ENCODE data around the gene ARMH2. TPM values are rescaled to one million over a fixed set of nuclear protein-coding genes. Genes with fewer than 3 reads are reported as not detected.

Gene ARMH2
- total and polyA plus RNA-seq, 7 experiments from 2014 or later: 0.70 to 9.4 (median 3.8) TPM; not detected in 1

DNA sequence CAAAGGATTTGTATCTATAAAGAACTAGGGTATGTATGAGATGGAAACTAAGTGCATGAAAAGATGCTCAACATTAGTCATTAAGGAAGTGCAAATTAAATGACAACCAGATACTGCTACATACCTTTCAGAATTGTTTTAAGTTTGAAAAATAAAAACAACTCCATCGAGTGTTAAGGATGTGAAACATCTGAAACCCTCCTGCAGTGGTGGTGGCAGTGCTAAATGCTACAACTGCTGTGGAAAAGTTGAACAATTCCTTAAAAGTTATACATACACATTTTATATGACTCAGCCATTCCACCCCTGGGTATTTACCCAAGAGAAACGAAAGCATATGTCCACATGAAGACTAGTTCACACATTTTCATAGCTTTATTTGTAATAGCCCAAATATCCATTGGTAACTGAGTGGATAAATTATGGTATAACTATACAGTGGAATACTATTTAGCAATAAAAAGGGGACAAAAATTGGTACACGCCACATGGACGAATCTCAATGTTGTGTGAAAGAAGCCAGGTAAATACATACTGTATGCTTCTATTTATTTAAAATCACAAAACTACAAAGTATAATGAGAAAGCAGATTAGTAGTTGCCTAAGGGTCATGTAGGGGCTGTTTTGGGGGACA, 10.6 kb downstream of the ARMH2 start:
- Histone ChIP-seq H3K27me3 (ENCODE audit: control insufficient read depth in 2 of 2, insufficient read depth in 2 of 2, low read length in 2 of 2) (no peaks in the 10 kb centered on the region), H3K4me3 (ENCODE audit: low read length) (no peak overlapping the region), H3K4me1 (ENCODE audit: control insufficient read depth in 2 of 2, insufficient read depth in 2 of 2, low read length in 2 of 2) (no peaks in the 10 kb centered on the region), H3K9me3 (ENCODE audit: control insufficient read depth in 2 of 3, low read length in 3 of 3) (no peaks in the 10 kb centered on the region), H3K36me3 (ENCODE audit: control insufficient read depth in 2 of 3, insufficient read depth in 3 of 3, low read length in 3 of 3) (no peaks in the 10 kb centered on the region), H3K27ac (ENCODE audit: low read depth, low read length) (no peak overlapping the region)
- H3K36me3 Mint-ChIP-seq: peaks cover 0 to 34% (median 22%) of the 10 kb centered on the region in 5 donors
- intact Hi-C loops (cut with micrococcal nuclease): no loop called here
- ChIA-PET CTCF (interaction anchor here (1.2 kb wide), 1 partner anchor 8 kb away, joined by 4 read pairs; no protein-coding TSS in a partner anchor), POLR2A (interaction anchor here (0.6 kb wide), 1 partner anchor 12 kb away, joined by 3 read pairs; no protein-coding TSS in a partner anchor)
- no peak overlapping the region for H3K4me3 Mint-ChIP-seq
- ATAC-seq: no peak
- no peak overlapping the region for H3K27ac Mint-ChIP-seq
- H3K4me1 Mint-ChIP-seq: peaks cover 0 to 10% (median 0%) of the 10 kb centered on the region in 7 donors
- no peaks in the 10 kb centered on the region for H3K27me3 Mint-ChIP-seq
- DNase-seq: no peak
- peaks cover 0 to 2% (median 0%) of the 10 kb centered on the region in 11 donors for H3K9me3 Mint-ChIP-seq

DNA sequence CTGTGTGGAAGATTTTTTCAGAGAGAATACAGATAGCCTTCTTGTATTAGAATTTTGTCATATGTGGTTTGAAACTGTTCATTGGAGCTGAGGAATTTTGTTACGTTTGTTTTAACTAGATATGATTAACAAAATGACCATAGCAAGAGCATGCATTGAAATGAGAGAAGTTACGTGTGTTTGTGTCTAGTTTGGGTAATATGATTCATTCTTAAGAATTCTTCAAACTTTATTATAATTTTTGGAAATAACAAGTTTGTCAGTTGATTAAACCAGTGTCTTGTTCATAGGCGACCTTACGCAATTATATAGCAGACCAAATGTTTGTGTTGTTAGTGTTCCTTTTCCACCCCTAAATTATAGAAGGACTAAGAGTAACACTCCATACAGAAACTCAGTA, 18.5 kb downstream of the ARMH2 start:
- ChIA-PET POLR2A (interaction anchor here (1.5 kb wide), 1 partner anchor 10 kb away, joined by 4 read pairs; no protein-coding TSS in a partner anchor), CTCF (interaction anchor here (0.6 to 0.7 kb wide), 2 partner anchors 8 to 17 kb away, joined by 3 to 4 read pairs; no protein-coding TSS in a partner anchor)
- no peak overlapping the region for H3K4me3 Mint-ChIP-seq
- peaks cover 0 to 33% (median 10%) of the 10 kb centered on the region in 5 donors for H3K36me3 Mint-ChIP-seq
- no peaks in the 10 kb centered on the region for H3K9me3 Mint-ChIP-seq
- intact Hi-C loops (cut with micrococcal nuclease): no loop called here
- Histone ChIP-seq H3K4me1 (ENCODE audit: control insufficient read depth in 2 of 2, insufficient read depth in 2 of 2, low read length in 2 of 2) (peaks cover 6 to 7% of the 10 kb centered on the region in 2 donors), H3K27ac (ENCODE audit: low read depth, low read length) (no peak overlapping the region), H3K4me3 (ENCODE audit: low read length) (no peak overlapping the region), H3K36me3 (ENCODE audit: control insufficient read depth in 2 of 3, insufficient read depth in 3 of 3, low read length in 3 of 3) (no peaks in the 10 kb centered on the region), H3K27me3 (ENCODE audit: control insufficient read depth in 2 of 2, insufficient read depth in 2 of 2, low read length in 2 of 2) (no peaks in the 10 kb centered on the region), H3K9me3 (ENCODE audit: control insufficient read depth in 2 of 3, low read length in 3 of 3) (no peaks in the 10 kb centered on the region)
- DNase-seq: no peak
- H3K4me1 Mint-ChIP-seq: peaks cover 10 to 48% (median 20%) of the 10 kb centered on the region in 7 donors
- H3K27me3 Mint-ChIP-seq: no peaks in the 10 kb centered on the region
- no peak for ATAC-seq
- H3K27ac Mint-ChIP-seq: no peak overlapping the region

DNA sequence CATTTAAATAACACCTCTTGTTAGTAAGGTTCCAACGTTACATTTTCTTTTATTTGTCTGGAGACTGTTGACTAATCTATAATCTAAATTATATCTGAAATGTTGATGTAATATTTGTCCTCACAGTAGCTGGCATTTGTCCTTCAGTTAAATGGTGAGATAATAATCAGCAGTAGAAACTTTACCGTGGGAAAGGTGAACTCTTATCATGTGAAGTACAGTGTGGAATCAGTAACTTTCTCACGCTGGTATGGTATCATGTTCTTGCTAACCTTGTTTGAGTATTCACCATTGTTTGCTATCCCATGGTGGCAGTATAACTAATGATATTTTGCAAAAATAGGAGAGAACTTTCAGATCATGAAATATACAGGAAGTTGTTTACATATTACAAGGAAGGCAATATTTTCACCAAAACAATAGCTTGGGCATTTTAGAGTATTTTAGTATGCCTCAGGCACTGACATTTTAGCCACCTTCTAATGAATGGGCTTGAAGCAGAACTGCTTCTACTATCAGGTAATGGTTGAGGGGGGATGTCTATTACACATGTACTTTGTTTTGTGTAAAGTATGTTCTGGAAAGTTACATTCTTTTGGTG, 19.2 kb downstream of the ARMH2 start:
- CTCF ChIA-PET: interaction anchor here (0.7 kb wide), 1 partner anchor 9 kb away, joined by 4 read pairs; no protein-coding TSS in a partner anchor
- Histone ChIP-seq H3K27ac (ENCODE audit: low read depth, low read length) (no peak overlapping the region), H3K9me3 (ENCODE audit: control insufficient read depth in 2 of 3, low read length in 3 of 3) (no peaks in the 10 kb centered on the region), H3K27me3 (ENCODE audit: control insufficient read depth in 2 of 2, insufficient read depth in 2 of 2, low read length in 2 of 2) (no peaks in the 10 kb centered on the region), H3K4me3 (ENCODE audit: low read length) (no peak overlapping the region), H3K4me1 (ENCODE audit: control insufficient read depth in 2 of 2, insufficient read depth in 2 of 2, low read length in 2 of 2) (peaks cover 6 to 7% of the 10 kb centered on the region in 2 donors), H3K36me3 (ENCODE audit: control insufficient read depth in 2 of 3, insufficient read depth in 3 of 3, low read length in 3 of 3) (peaks cover 0 to 4% (median 0%) of the 10 kb centered on the region in 3 experiments)
- intact Hi-C loops (cut with micrococcal nuclease): loop anchor here in 1 of 2 donors (5.0 kb wide), 3 partner anchors 78 to 238 kb away; no protein-coding TSS in a partner anchor
- POLR2A ChIA-PET: interaction anchor here (0.6 to 1.5 kb wide), 4 partner anchors 8 to 246 kb away, joined by 3 to 4 read pairs (median 3); no protein-coding TSS in a partner anchor
- Mint-ChIP-seq H3K36me3 (peaks cover 0 to 31% (median 10%) of the 10 kb centered on the region in 5 donors), H3K9me3 (no peaks in the 10 kb centered on the region), H3K4me3 (peak overlapping the region in 1 of 10 donors; percentile 55), H3K4me1 (peaks cover 10 to 49% (median 20%) of the 10 kb centered on the region in 7 donors), H3K27me3 (no peaks in the 10 kb centered on the region), H3K27ac (peak overlapping the region in 2 of 9 donors; percentile 6 to 60)
- ATAC-seq (no peak), DNase-seq (no peak)

DNA sequence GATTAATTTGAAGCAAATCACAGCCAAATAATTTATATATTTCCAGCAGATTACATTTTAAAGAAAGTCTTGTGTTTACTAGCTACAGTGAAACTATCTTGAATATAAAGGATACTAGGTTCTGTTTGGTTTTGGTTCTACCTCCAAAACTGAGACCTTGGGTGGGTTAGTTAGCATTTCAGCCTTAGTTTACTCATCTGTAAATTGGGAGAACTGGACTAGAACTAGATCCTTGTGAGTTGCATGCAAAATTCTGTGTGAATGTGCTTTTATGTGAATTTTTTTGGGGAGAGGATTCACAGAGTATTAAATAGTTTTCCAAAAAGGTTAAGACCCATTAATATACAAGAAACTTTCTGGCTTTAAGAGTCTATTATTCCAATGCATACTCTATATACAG, 19.8 kb downstream of the ARMH2 start:
- no peak for ATAC-seq
- Mint-ChIP-seq H3K4me1 (peaks cover 10 to 52% (median 21%) of the 10 kb centered on the region in 7 donors), H3K27me3 (no peaks in the 10 kb centered on the region), H3K27ac (no peak overlapping the region), H3K9me3 (no peaks in the 10 kb centered on the region), H3K4me3 (peak overlapping the region in 1 of 10 donors; percentile 25), H3K36me3 (peaks cover 0 to 28% (median 10%) of the 10 kb centered on the region in 5 donors)
- no peaks in the 10 kb centered on the region for H3K9me3 ChIP-seq (ENCODE audit: control insufficient read depth in 2 of 3, low read length in 3 of 3)
- DNase-seq: no peak
- no peak overlapping the region for H3K27ac ChIP-seq (ENCODE audit: low read depth, low read length)
- CTCF ChIA-PET: no interaction called here
- peaks cover 0 to 4% (median 0%) of the 10 kb centered on the region in 3 experiments for H3K36me3 ChIP-seq (ENCODE audit: control insufficient read depth in 2 of 3, insufficient read depth in 3 of 3, low read length in 3 of 3)
- H3K27me3 ChIP-seq (ENCODE audit: control insufficient read depth in 2 of 2, insufficient read depth in 2 of 2, low read length in 2 of 2): no peaks in the 10 kb centered on the region
- intact Hi-C loops (cut with micrococcal nuclease): loop anchor here in 1 of 2 donors (5.0 kb wide), 3 partner anchors 78 to 238 kb away; no protein-coding TSS in a partner anchor
- H3K4me3 ChIP-seq (ENCODE audit: low read length): no peak overlapping the region
- peaks cover 6 to 7% of the 10 kb centered on the region in 2 donors for H3K4me1 ChIP-seq (ENCODE audit: control insufficient read depth in 2 of 2, insufficient read depth in 2 of 2, low read length in 2 of 2)
- POLR2A ChIA-PET: interaction anchor here (0.6 to 1.5 kb wide), 3 partner anchors 8 to 247 kb away, joined by 3 to 4 read pairs (median 3); no protein-coding TSS in a partner anchor

DNA sequence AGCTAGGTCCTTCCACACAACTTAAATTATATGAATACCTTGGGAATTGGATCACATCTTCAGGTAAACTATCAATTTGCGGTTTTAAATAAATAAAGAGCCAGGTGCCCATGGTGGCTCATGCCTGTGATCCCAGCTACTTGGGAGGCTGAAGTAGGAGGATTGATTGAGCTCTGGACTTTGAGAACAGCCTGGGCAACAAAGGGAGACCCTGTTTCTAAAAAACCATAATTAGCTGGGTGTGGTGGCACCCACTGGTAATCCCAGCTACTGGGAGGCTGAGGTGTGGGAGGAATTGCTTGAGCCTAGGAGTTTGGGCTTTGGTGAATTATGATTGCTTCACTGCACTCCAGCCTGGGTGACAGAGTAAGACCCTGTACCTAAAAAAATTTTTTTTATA, 20.6 kb downstream of the ARMH2 start:
- Mint-ChIP-seq H3K27ac (no peak overlapping the region), H3K27me3 (no peaks in the 10 kb centered on the region), H3K9me3 (no peaks in the 10 kb centered on the region), H3K4me3 (peak overlapping the region in 1 of 10 donors; percentile 73), H3K36me3 (peaks cover 0 to 26% (median 5%) of the 10 kb centered on the region in 5 donors), H3K4me1 (peaks cover 10 to 52% (median 21%) of the 10 kb centered on the region in 7 donors)
- POLR2A ChIA-PET: interaction anchor here (1.3 kb wide), 1 partner anchor 247 kb away, joined by 3 read pairs; no protein-coding TSS in a partner anchor
- no peaks in the 10 kb centered on the region for H3K27me3 ChIP-seq (ENCODE audit: control insufficient read depth in 2 of 2, insufficient read depth in 2 of 2, low read length in 2 of 2)
- no peak for DNase-seq
- H3K4me3 ChIP-seq (ENCODE audit: low read length): no peak overlapping the region
- CTCF ChIA-PET: no interaction called here
- H3K9me3 ChIP-seq (ENCODE audit: control insufficient read depth in 2 of 3, low read length in 3 of 3): no peaks in the 10 kb centered on the region
- intact Hi-C loops (cut with micrococcal nuclease): loop anchor here in 1 of 2 donors (5.0 kb wide), 3 partner anchors 79 to 239 kb away; no protein-coding TSS in a partner anchor
- H3K36me3 ChIP-seq (ENCODE audit: control insufficient read depth in 2 of 3, insufficient read depth in 3 of 3, low read length in 3 of 3): peaks cover 0 to 4% (median 0%) of the 10 kb centered on the region in 3 experiments
- peaks cover 6 to 7% of the 10 kb centered on the region in 2 donors for H3K4me1 ChIP-seq (ENCODE audit: control insufficient read depth in 2 of 2, insufficient read depth in 2 of 2, low read length in 2 of 2)
- no peak for ATAC-seq
- no peak overlapping the region for H3K27ac ChIP-seq (ENCODE audit: low read depth, low read length)

DNA sequence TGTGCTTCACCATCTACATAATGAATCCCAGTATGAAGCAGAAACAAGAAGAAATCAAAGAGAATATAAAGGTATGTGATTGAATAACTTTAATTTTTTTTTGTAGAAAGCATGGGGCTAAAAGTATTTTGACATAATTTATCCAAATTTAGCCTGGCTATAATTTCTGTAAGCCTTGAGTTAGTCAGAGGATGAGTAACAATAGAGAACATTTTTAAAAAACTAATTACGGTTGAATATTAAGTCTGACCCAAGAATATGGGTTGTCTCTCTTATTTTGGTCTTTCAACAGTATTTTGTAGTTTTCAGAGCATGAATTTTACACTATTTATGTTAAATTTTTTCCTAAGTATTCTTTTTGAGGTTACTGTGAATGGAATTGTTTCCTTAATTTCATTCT, 21.5 kb downstream of the ARMH2 start:
- no peak overlapping the region for H3K27ac ChIP-seq (ENCODE audit: low read depth, low read length)
- peak overlapping the region in 2 of 10 donors; percentile 25 to 98 for H3K4me3 Mint-ChIP-seq
- no peak for ATAC-seq
- H3K27me3 ChIP-seq (ENCODE audit: control insufficient read depth in 2 of 2, insufficient read depth in 2 of 2, low read length in 2 of 2): no peaks in the 10 kb centered on the region
- no peaks in the 10 kb centered on the region for H3K9me3 Mint-ChIP-seq
- H3K36me3 Mint-ChIP-seq: peaks cover 0 to 22% (median 4%) of the 10 kb centered on the region in 5 donors
- no peak for DNase-seq
- intact Hi-C loops (cut with micrococcal nuclease): loop anchor here in 1 of 2 donors (5.0 kb wide), 3 partner anchors 80 to 240 kb away; no protein-coding TSS in a partner anchor
- H3K4me1 Mint-ChIP-seq: peaks cover 10 to 50% (median 21%) of the 10 kb centered on the region in 7 donors
- ChIA-PET POLR2A (no interaction called here), CTCF (no interaction called here)
- H3K9me3 ChIP-seq (ENCODE audit: control insufficient read depth in 2 of 3, low read length in 3 of 3): no peaks in the 10 kb centered on the region
- peaks cover 0 to 4% (median 0%) of the 10 kb centered on the region in 3 experiments for H3K36me3 ChIP-seq (ENCODE audit: control insufficient read depth in 2 of 3, insufficient read depth in 3 of 3, low read length in 3 of 3)
- H3K4me3 ChIP-seq (ENCODE audit: low read length): no peak overlapping the region
- no peak overlapping the region for H3K27ac Mint-ChIP-seq
- peaks cover 6 to 7% of the 10 kb centered on the region in 2 donors for H3K4me1 ChIP-seq (ENCODE audit: control insufficient read depth in 2 of 2, insufficient read depth in 2 of 2, low read length in 2 of 2)
- no peaks in the 10 kb centered on the region for H3K27me3 Mint-ChIP-seq
